ENCODE measurements around the gene SYCP2L. TPM values are rescaled to one million over a fixed set of nuclear protein-coding genes. Genes with fewer than 3 reads are reported as not detected.

Gene SYCP2L
- total RNA-seq, 2 experiments from 2014 or later = 0.32 TPM; not detected in 1

DNA sequence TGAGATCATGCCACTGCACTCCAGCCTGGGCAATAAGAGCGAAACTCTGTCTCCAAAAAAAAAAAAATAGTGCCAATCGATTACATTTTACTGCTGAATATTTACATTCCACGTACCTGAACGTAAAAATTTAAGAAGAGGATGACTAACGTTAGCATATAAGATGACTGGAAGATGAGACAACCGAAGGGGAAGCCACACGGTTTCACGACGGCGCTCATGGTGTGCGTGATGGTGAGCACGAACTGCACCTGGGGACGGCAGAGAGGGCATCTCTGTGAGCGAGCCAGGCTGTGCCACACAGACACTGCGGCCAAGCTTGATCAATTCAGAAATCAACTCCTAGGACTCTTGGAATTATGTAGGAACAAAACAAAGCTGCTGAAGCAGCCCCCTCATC is 102.7 kb downstream of the SYCP2L start:
- TF ChIP-seq, protein P1, sequence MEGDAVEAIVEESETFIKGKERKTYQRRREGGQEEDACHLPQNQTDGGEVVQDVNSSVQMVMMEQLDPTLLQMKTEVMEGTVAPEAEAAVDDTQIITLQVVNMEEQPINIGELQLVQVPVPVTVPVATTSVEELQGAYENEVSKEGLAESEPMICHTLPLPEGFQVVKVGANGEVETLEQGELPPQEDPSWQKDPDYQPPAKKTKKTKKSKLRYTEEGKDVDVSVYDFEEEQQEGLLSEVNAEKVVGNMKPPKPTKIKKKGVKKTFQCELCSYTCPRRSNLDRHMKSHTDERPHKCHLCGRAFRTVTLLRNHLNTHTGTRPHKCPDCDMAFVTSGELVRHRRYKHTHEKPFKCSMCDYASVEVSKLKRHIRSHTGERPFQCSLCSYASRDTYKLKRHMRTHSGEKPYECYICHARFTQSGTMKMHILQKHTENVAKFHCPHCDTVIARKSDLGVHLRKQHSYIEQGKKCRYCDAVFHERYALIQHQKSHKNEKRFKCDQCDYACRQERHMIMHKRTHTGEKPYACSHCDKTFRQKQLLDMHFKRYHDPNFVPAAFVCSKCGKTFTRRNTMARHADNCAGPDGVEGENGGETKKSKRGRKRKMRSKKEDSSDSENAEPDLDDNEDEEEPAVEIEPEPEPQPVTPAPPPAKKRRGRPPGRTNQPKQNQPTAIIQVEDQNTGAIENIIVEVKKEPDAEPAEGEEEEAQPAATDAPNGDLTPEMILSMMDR (IDR thresholded peaks at IDR 0.05) = no peak

DNA sequence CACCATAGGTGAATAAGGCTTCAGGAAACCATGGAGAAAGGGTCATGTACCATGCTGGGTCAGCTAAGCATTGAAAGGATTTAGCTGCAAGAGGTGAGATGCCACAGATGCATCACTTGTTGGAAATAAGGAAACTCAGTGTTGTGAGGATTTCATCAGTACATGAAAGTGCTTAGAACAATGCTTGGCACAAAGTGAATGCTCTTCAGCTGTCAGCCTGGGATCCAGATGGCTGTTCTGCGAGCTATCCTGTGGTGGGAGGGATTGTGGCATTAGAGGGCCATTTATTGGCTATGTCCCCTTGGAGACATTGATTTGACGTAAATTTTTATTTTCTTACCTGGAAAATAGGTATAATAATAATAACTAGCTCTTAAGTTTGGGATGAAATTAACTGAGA is 104.3 kb downstream of the SYCP2L start:
- CTCF ChIA-PET = no interaction called here
- Mint-ChIP-seq H3K4me3 (no peak overlapping the region), H3K36me3 (ENCODE audit: low read depth) (no peaks in the 10 kb centered on the region), H3K4me1 (ENCODE audit: low read depth) (no peaks in the 10 kb centered on the region), H3K27me3 (peaks cover 2% of the 10 kb centered on the region), H3K27ac (no peak overlapping the region), H3K9me3 (no peaks in the 10 kb centered on the region)
- DNase-seq (no peak), ATAC-seq (no peak)
- intact Hi-C loops (cut with micrococcal nuclease) = no loop called here
- POLR2A ChIA-PET = no interaction called here
- TF ChIP-seq, protein P1 (IDR thresholded peaks at IDR 0.05) = no peak

More for the DNA sequence above, 102.7 kb downstream of the SYCP2L start:
- H3K27ac Mint-ChIP-seq = no peak overlapping the region
- H3K27me3 Mint-ChIP-seq = peaks cover 2% of the 10 kb centered on the region
- DNase-seq = no peak
- intact Hi-C loops (cut with micrococcal nuclease) = no loop called here
- no peaks in the 10 kb centered on the region for H3K4me1 Mint-ChIP-seq (ENCODE audit: low read depth)
- ChIA-PET CTCF (interaction anchor here (1.0 kb wide), 1 partner anchor 35 kb away, joined by 5 read pairs; no protein-coding TSS in a partner anchor), POLR2A (no interaction called here)
- peaks cover 2% of the 10 kb centered on the region for H3K9me3 Mint-ChIP-seq
- peaks cover 1% of the 10 kb centered on the region for H3K36me3 Mint-ChIP-seq (ENCODE audit: low read depth)
- H3K4me3 Mint-ChIP-seq = no peak overlapping the region
- ATAC-seq = no peak

DNA sequence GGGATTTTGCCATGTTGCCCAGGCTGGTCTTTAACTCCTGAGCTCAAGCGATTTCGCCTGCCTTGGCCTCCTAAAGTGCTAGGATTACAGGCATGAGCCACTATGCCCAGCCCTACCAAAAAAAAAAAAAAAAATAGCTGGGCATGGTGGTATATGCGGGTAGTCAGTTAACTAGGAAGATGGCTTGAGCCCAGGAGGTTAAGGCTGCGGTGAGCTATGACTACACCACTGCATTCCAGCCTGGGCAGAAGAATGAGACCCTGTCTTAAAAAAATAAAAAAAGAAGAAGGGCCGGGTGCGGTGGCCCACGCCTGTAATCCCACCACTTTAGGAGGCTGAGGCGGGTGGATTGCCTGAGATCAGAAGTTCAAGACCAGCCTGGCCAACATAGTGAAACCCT is 107.0 kb downstream of the SYCP2L start:
- Mint-ChIP-seq H3K36me3 (ENCODE audit: low read depth) (no peaks in the 10 kb centered on the region), H3K9me3 (no peaks in the 10 kb centered on the region), H3K4me3 (no peak overlapping the region), H3K27me3 (no peaks in the 10 kb centered on the region), H3K27ac (no peak overlapping the region), H3K4me1 (ENCODE audit: low read depth) (no peaks in the 10 kb centered on the region)
- TF ChIP-seq, protein P1 (IDR thresholded peaks at IDR 0.05) = no peak
- CTCF ChIA-PET = no interaction called here
- no peak for DNase-seq
- intact Hi-C loops (cut with micrococcal nuclease) = no loop called here
- ATAC-seq = no peak
- POLR2A ChIA-PET = no interaction called here

DNA sequence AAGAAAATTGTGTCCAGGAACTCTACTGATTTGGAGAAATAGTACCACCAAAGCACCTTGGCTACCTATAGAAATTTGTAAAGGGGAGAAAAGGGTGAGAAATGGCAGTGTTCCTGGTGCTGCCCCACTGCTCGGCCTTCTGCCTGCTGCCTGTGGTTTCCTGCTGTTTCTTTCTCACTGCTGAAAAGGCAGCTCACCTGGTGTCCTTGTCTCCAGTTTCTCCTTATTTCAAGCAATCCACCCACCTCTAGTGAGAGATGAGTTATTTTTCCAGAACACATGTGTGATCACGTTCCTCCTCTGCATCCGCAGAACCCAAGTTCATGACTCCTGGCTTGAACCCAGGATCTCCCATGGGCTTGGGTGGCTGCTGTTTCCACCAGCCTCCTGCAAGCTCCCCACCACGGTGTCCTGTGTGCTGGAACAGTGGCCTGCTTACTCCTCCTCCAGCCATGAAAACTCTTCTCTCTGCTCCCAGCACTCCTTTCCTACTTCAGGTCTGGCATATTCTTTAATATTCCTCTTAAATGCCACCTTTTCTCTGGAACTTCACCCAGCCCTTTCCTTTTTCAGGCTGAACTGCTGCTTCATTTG is 108.4 kb downstream of the SYCP2L start:
- ATAC-seq (no peak), DNase-seq (no peak)
- Mint-ChIP-seq H3K27ac (no peak overlapping the region), H3K9me3 (no peaks in the 10 kb centered on the region), H3K4me3 (no peak overlapping the region), H3K4me1 (ENCODE audit: low read depth) (no peaks in the 10 kb centered on the region), H3K27me3 (no peaks in the 10 kb centered on the region), H3K36me3 (ENCODE audit: low read depth) (no peaks in the 10 kb centered on the region)
- TF ChIP-seq, protein P1 (IDR thresholded peaks at IDR 0.05) = no peak
- POLR2A ChIA-PET = no interaction called here
- CTCF ChIA-PET = no interaction called here
- intact Hi-C loops (cut with micrococcal nuclease) = no loop called here

DNA sequence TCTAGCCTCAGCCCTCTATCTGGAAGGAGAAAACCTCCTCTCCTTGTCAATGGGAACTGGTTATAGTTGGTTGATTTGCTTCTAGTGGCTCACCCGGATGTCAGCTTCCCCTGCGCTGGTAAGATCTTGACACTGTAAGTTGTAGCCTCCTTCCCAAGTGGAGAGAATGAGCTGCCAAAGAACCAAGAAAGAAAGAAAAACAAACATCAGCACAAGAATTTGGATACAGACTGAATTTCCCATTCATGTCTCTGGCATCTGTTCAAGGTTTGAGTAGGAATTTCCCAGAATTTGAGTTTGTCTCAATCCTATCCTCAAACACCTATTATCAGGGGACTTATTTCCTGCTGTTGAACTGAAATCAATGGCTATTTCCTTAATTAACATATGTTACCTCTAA is 113.1 kb downstream of the SYCP2L start:
- ATAC-seq (no peak), DNase-seq (no peak)
- peaks cover 10% of the 10 kb centered on the region for H3K27me3 Mint-ChIP-seq
- H3K36me3 Mint-ChIP-seq (ENCODE audit: low read depth) = no peaks in the 10 kb centered on the region
- TF ChIP-seq, protein P1 (IDR thresholded peaks at IDR 0.05) = no peak
- no peaks in the 10 kb centered on the region for H3K4me1 Mint-ChIP-seq (ENCODE audit: low read depth)
- no peaks in the 10 kb centered on the region for H3K9me3 Mint-ChIP-seq
- intact Hi-C loops (cut with micrococcal nuclease) = no loop called here
- ChIA-PET CTCF (no interaction called here), POLR2A (no interaction called here)
- H3K27ac Mint-ChIP-seq = no peak overlapping the region
- no peak overlapping the region for H3K4me3 Mint-ChIP-seq

All from activated CD8-positive, alpha-beta T cell treated with anti-CD3 and anti-CD28 coated beads for 36 hours (primary cell).